ENCODE data around the gene N4BP2L1. TPM values are rescaled to one million over a fixed set of nuclear protein-coding genes. Genes with fewer than 3 reads are reported as not detected.
"Not testable (repeated sequence)": the region's sequence is repeated elsewhere in the genome, so short reads cannot be mapped to it uniquely, and the experiment has no call there.

Gene N4BP2L1
- polyA plus RNA-seq, 3 donors = 7.6 to 16.5 (median 8.0) TPM

- not testable (repeated sequence) for H3K27ac ChIP-seq (ENCODE audit: low read depth, low read length)
- 87 to 96% (median 94%) methylated on average over 15 of the region's 15 CpGs for WGBS, 3 donors
Observed at GRCh38 chr13:32350839-32351441, 77.0 kb downstream of the N4BP2L1 start.

Other genes starting within 250 kb of the N4BP2L1 start
- gene ZAR1L, start 112.8 kb downstream of the N4BP2L1 start, polyA plus RNA-seq = not detected
- gene BRCA2, start 112.6 kb downstream of the N4BP2L1 start, polyA plus RNA-seq = under 1 TPM; 0.10 to 0.25 (median 0.22) TPM
- 10 to 100 TPM; 22.0 to 51.1 (median 38.3) TPM for gene N4BP2L2, start 110.7 kb upstream of the N4BP2L1 start, polyA plus RNA-seq
- 10 to 100 TPM in 1 of 3 donors, 1 to 10 TPM in 2; 3.9 to 10.3 (median 6.8) TPM for gene PDS5B, start 158.3 kb upstream of the N4BP2L1 start, polyA plus RNA-seq